Muscle layer of colon (tissue), 2 donors: ENCODE results near the gene SPATA6L.

ENCODE experiments used
- H3K27ac ChIP-seq: one replicate; pipeline ENCODE4 v1.7.0; 2013; ENCODE audit warnings: low read depth, mild to moderate bottlenecking, low read length, moderate library complexity
- H3K27me3 ChIP-seq, 2 donors: one replicate each; pipeline ENCODE4 v1.7.0; 2013; ENCODE audit warnings: low read length in 2 of 2, mild to moderate bottlenecking in 2 of 2; ENCODE audit not compliant: insufficient read depth in 2 of 2, control insufficient read depth in 1 of 2
- H3K36me3 ChIP-seq: one replicate; pipeline ENCODE4 v1.7.0; 2013; ENCODE audit warnings: mild to moderate bottlenecking, low read length; ENCODE audit not compliant: insufficient read depth
- H3K4me1 ChIP-seq: one replicate; pipeline ENCODE4 v1.7.0; 2013; ENCODE audit warnings: mild to moderate bottlenecking, low read length; ENCODE audit not compliant: insufficient read depth
- H3K4me3 ChIP-seq, 2 donors: one replicate each; pipeline ENCODE4 v1.7.0; 2013; ENCODE audit warnings: low read length in 2 of 2, low read depth in 1 of 2, mild to moderate bottlenecking in 1 of 2, moderate library complexity in 1 of 2
- H3K9ac ChIP-seq: one replicate; pipeline ENCODE4 v1.7.0; 2013; ENCODE audit warnings: low read length
- H3K9me3 ChIP-seq: one replicate; pipeline ENCODE4 v1.7.0; 2013; ENCODE audit warnings: mild to moderate bottlenecking, low read length
- donor health status: abdominal sarcoma.
- donor health status: Adenocarcinoma of cecum.

SPATA6L gene

GRCh38 chr9:4674783-4675182 is 8.5 kb upstream of the SPATA6L start:
- H3K9me3 ChIP-seq = no peaks in the 10 kb centered on the region
- no peaks in the 10 kb centered on the region for H3K27me3 ChIP-seq
- peaks cover 6% of the 10 kb centered on the region for H3K4me1 ChIP-seq
- no peak overlapping the region for H3K9ac ChIP-seq
- H3K27ac ChIP-seq = no peak overlapping the region
- H3K4me3 ChIP-seq = no peak overlapping the region
- no peaks in the 10 kb centered on the region for H3K36me3 ChIP-seq

GRCh38 chr9:4671737-4672136 is 5.5 kb upstream of the SPATA6L start:
- no peak overlapping the region for H3K27ac ChIP-seq
- no peaks in the 10 kb centered on the region for H3K9me3 ChIP-seq
- H3K4me3 ChIP-seq = no peak overlapping the region
- H3K9ac ChIP-seq = no peak overlapping the region
- H3K4me1 ChIP-seq = peaks cover 3% of the 10 kb centered on the region
- H3K27me3 ChIP-seq = no peaks in the 10 kb centered on the region
- no peaks in the 10 kb centered on the region for H3K36me3 ChIP-seq

GRCh38 chr9:4670591-4670990 is 4.3 kb upstream of the SPATA6L start:
- Histone ChIP-seq H3K27ac (no peak overlapping the region), H3K4me1 (peaks cover 13% of the 10 kb centered on the region), H3K36me3 (no peaks in the 10 kb centered on the region), H3K9ac (no peak overlapping the region), H3K9me3 (no peaks in the 10 kb centered on the region), H3K4me3 (no peak overlapping the region), H3K27me3 (no peaks in the 10 kb centered on the region)

GRCh38 chr9:4669890-4670289 is 3.6 kb upstream of the SPATA6L start:
- Histone ChIP-seq H3K36me3 (no peaks in the 10 kb centered on the region), H3K9me3 (no peaks in the 10 kb centered on the region), H3K27me3 (no peaks in the 10 kb centered on the region), H3K9ac (no peak overlapping the region), H3K4me3 (no peak overlapping the region), H3K27ac (no peak overlapping the region), H3K4me1 (peaks cover 18% of the 10 kb centered on the region)

GRCh38 chr9:4668604-4669003 is 2.3 kb upstream of the SPATA6L start:
- H3K36me3 ChIP-seq = no peaks in the 10 kb centered on the region
- H3K27me3 ChIP-seq = no peaks in the 10 kb centered on the region
- peaks cover 18% of the 10 kb centered on the region for H3K4me1 ChIP-seq
- no peak overlapping the region for H3K9ac ChIP-seq
- H3K4me3 ChIP-seq = no peak overlapping the region
- no peaks in the 10 kb centered on the region for H3K9me3 ChIP-seq
- no peak overlapping the region for H3K27ac ChIP-seq

GRCh38 chr9:4667681-4668080 is 1.4 kb upstream of the SPATA6L start:
- no peak overlapping the region for H3K9ac ChIP-seq
- no peaks in the 10 kb centered on the region for H3K9me3 ChIP-seq
- no peak overlapping the region for H3K4me3 ChIP-seq
- no peaks in the 10 kb centered on the region for H3K27me3 ChIP-seq
- H3K36me3 ChIP-seq = no peaks in the 10 kb centered on the region
- H3K27ac ChIP-seq = no peak overlapping the region
- H3K4me1 ChIP-seq = peaks cover 26% of the 10 kb centered on the region

GRCh38 chr9:4665357-4665756 is 923 bp downstream of the SPATA6L start:
- Histone ChIP-seq H3K36me3 (no peaks in the 10 kb centered on the region), H3K9ac (no peak overlapping the region), H3K27ac (no peak overlapping the region), H3K27me3 (no peaks in the 10 kb centered on the region), H3K4me3 (no peak overlapping the region), H3K4me1 (peaks cover 35% of the 10 kb centered on the region), H3K9me3 (no peaks in the 10 kb centered on the region)

GRCh38 chr9:4663956-4664355 is 2.3 kb downstream of the SPATA6L start:
- Histone ChIP-seq H3K9ac (no peak overlapping the region), H3K4me1 (peaks cover 35% of the 10 kb centered on the region), H3K9me3 (no peaks in the 10 kb centered on the region), H3K27ac (no peak overlapping the region), H3K27me3 (no peaks in the 10 kb centered on the region), H3K4me3 (no peak overlapping the region), H3K36me3 (no peaks in the 10 kb centered on the region)

GRCh38 chr9:4662989-4663792 is 3.1 kb downstream of the SPATA6L start:
- no peaks in the 10 kb centered on the region for H3K27me3 ChIP-seq
- no peaks in the 10 kb centered on the region for H3K9me3 ChIP-seq
- H3K4me3 ChIP-seq = peak overlapping the region; percentile 68 to 91
- H3K4me1 ChIP-seq = peaks cover 35% of the 10 kb centered on the region
- H3K27ac ChIP-seq = peak overlapping the region; percentile 71
- no peaks in the 10 kb centered on the region for H3K36me3 ChIP-seq
- no peak overlapping the region for H3K9ac ChIP-seq

- Histone ChIP-seq H3K4me1 (peaks cover 35% of the 10 kb centered on the region), H3K36me3 (no peaks in the 10 kb centered on the region), H3K27me3 (no peaks in the 10 kb centered on the region), H3K9me3 (no peaks in the 10 kb centered on the region), H3K27ac (peak within 1 kb of the TSS; percentile 71), H3K9ac (peak within 1 kb of the TSS; percentile 59), H3K4me3 (peak within 1 kb of the TSS; percentile 68 to 91)
Observed at GRCh38 chr9:4662108-4662988, 3.9 kb downstream of the SPATA6L start, which contains the start of gene PLPP6. TSS of gene PLPP6 (plus strand) at chr9:4662294. CDS start at chr9:4662376, 82 bp downstream.

GRCh38 chr9:4661611-4662010 is 4.7 kb downstream of the SPATA6L start:
- Histone ChIP-seq H3K4me3 (peak overlapping the region; percentile 68 to 91), H3K27ac (peak overlapping the region; percentile 71), H3K9ac (peak overlapping the region; percentile 59), H3K4me1 (peaks cover 30% of the 10 kb centered on the region), H3K36me3 (no peaks in the 10 kb centered on the region), H3K27me3 (no peaks in the 10 kb centered on the region), H3K9me3 (no peaks in the 10 kb centered on the region)
